ENCODE results near the gene TMC5.

GRCh38 chr16:19484096-19484495, 66.4 kb downstream of the TMC5 start:
- TF ChIP-seq CREB1 (CRISPR knock-in tag; IDR thresholded peaks at IDR 0.05; ENCODE audit: low read depth) (no peak), CTCF (conservative IDR thresholded peaks at IDR 0.05; ENCODE audit: low read depth in 2 of 2) (no peak), POLR2AphosphoS5 (IDR thresholded peaks at IDR 0.05; ENCODE audit: low read depth) (no peak), REST (IDR thresholded peaks at IDR 0.05; ENCODE audit: unreplicated experiment) (no peak), EZH2 (IDR thresholded peaks at IDR 0.05; ENCODE audit: low read depth, unreplicated experiment) (no peak)
